HepG2 (cell line): ENCODE results near the gene ZBTB7C. TPM values are rescaled to one million over a fixed set of nuclear protein-coding genes. Genes with fewer than 3 reads are reported as not detected.

ENCODE experiments used
- ATAC-seq: fragments of 200-7000 bp; cut with Tn5 transposase; 3 replicates; pipeline ENCODE4 v1.9.1; 2020; ENCODE audit warnings: mild to moderate bottlenecking, moderate library complexity
- BruUV-seq: library from RNA; stranded (reverse); fragments of 400-500 nt; replicated peaks from 2 replicates; lab custom pipeline; 2021; lab: Mats Ljungman, UMichigan
- CTCF ChIA-PET: fragments of 300-600 bp; formaldehyde crosslinking; extraction: SDS; loops from one replicate; lab custom pipeline; 2021; ENCODE audit warnings: low total read pairs, inconsistent platforms, low intra/inter-chr PET ratio; lab: Yijun Ruan, JAX
- POLR2A ChIA-PET: fragments of 350-600 bp; sonication (Branson Sonifier 250); formaldehyde crosslinking; loops from one replicate; lab custom pipeline; 2020; ENCODE audit warnings: antibody characterized with exemption, inconsistent platforms; lab: Yijun Ruan, JAX
- DNase-seq: peaks from one replicate; pipeline ENCODE4 v3.0.0-alpha.2; 2015; ENCODE audit warnings: low spot score
- FAIRE-seq: peaks from 3 replicates; lab custom pipeline; 2011; peaks lifted over from hg19 to GRCh38; lab: Jason Lieb, UNC
- H2AFZ ChIP-seq: one replicate; pipeline ENCODE4 v1.6.1; 2011; ENCODE audit warnings: low read length, inconsistent platforms
- H3K27ac ChIP-seq: fragments of 300-600 bp; 3 replicates; pipeline ENCODE4 v1.8.0; 2011; ENCODE audit warnings: mixed run types, mild to moderate bottlenecking, mixed read lengths, low read length, inconsistent platforms; ENCODE audit not compliant: insufficient read depth; ENCODE audit errors: extremely low read length
- H3K27me3 ChIP-seq, 2 experiments: fragments of 200-600 bp in 1 of 2; 2 replicates in 1 of 2; 3 replicates in 1 of 2; pipeline versions ENCODE4 v1.6.0 to v1.8.0; 2011; ENCODE audit warnings: low read length in 2 of 2, mild to moderate bottlenecking in 2 of 2, moderate library complexity in 2 of 2, inconsistent platforms in 1 of 2; ENCODE audit not compliant: insufficient read depth in 2 of 2, control insufficient read depth in 1 of 2
- H3K36me3 ChIP-seq, 2 experiments: fragments of 200-600 bp in 1 of 2; replicated peaks in 1 of 2; 2 replicates in 1 of 2; 3 replicates in 1 of 2; pipeline versions ENCODE4 v1.5.1 to v1.8.0; 2011; ENCODE audit warnings: low read length in 2 of 2, inconsistent platforms in 1 of 2; ENCODE audit not compliant: insufficient read depth in 2 of 2, control insufficient read depth in 1 of 2
- H3K4me1 ChIP-seq: 2 replicates; pipeline ENCODE4 v1.5.1; 2012; ENCODE audit warnings: low read length, inconsistent platforms; ENCODE audit not compliant: insufficient read depth
- H3K4me2 ChIP-seq: 2 replicates; pipeline ENCODE4 v1.6.0; 2011; ENCODE audit warnings: low read depth, low read length, inconsistent platforms
- H3K4me3 ChIP-seq, 3 experiments: fragments of 200-600 bp in 1 of 3; sonication (generic), shearing (Covaris generic) in 1 of 3; replicated peaks in 1 of 3; 2 replicates each; pipeline ENCODE4 v1.5.1; 2011 to 2016; ENCODE audit warnings: low read length in 3 of 3, inconsistent platforms in 2 of 3, low read depth in 2 of 3, mild to moderate bottlenecking in 2 of 3, control low read depth in 1 of 3, mixed read lengths in 1 of 3; ENCODE audit not compliant: insufficient read depth in 1 of 3
- H3K79me2 ChIP-seq: one replicate; pipeline ENCODE4 v1.6.1; 2011; ENCODE audit warnings: low read length, inconsistent platforms; ENCODE audit not compliant: insufficient read depth
- H3K9ac ChIP-seq: 2 replicates; pipeline ENCODE4 v1.6.0; 2011; ENCODE audit warnings: mild to moderate bottlenecking, low read depth, low read length, inconsistent platforms; ENCODE audit not compliant: insufficient read depth
- H3K9me3 ChIP-seq: 2 replicates; pipeline ENCODE4 v1.5.1; 2012; ENCODE audit warnings: mild to moderate bottlenecking, low read length
- H4K20me1 ChIP-seq: 2 replicates; pipeline ENCODE4 v1.6.0; 2011; ENCODE audit warnings: inconsistent platforms, mild to moderate bottlenecking, low read length, moderate library complexity; ENCODE audit not compliant: insufficient read depth
- GFI1 ChIP-seq: sonication (generic); formaldehyde crosslinking; IDR thresholded peaks from 2 replicates; pipeline ENCODE4 v1.5.0; 2020; ENCODE audit warnings: missing genetic modification reagents, mild to moderate bottlenecking, borderline replicate concordance
- NCOA2 ChIP-seq: sonication (generic); formaldehyde crosslinking; IDR thresholded peaks from 2 replicates; pipeline ENCODE4 v1.8.0; 2022; ENCODE audit warnings: inconsistent platforms
- SMYD3 ChIP-seq: sonication (generic); formaldehyde crosslinking; IDR thresholded peaks from 2 replicates; pipeline ENCODE4 v1.8.1; 2023; ENCODE audit warnings: mild to moderate bottlenecking, missing genetic modification reagents
- SRSF1 ChIP-seq: fragments of 200-400 bp; formaldehyde crosslinking; optimal IDR thresholded peaks from 2 replicates; pipeline ENCODE3; 2017; ENCODE audit warnings: mild to moderate bottlenecking, low read depth, low read length, moderate library complexity
- YEATS4 ChIP-seq: sonication (generic); formaldehyde crosslinking; IDR thresholded peaks from 2 replicates; pipeline ENCODE4 v1.4.0; 2020; ENCODE audit warnings: missing genetic modification reagents, borderline replicate concordance
- ZFP62 ChIP-seq: sonication (generic); formaldehyde crosslinking; IDR thresholded peaks from 2 replicates; pipeline ENCODE4 v1.4.0; 2020; ENCODE audit warnings: missing genetic modification reagents
- ZNF343 ChIP-seq: sonication (generic); formaldehyde crosslinking; IDR thresholded peaks from 2 replicates; pipeline ENCODE4 v1.4.0; 2020; ENCODE audit warnings: mild to moderate bottlenecking, missing genetic modification reagents
- ZNF367 ChIP-seq: sonication (generic); formaldehyde crosslinking; IDR thresholded peaks from 2 replicates; pipeline ENCODE4 v1.4.0; 2020; ENCODE audit warnings: missing genetic modification reagents, borderline replicate concordance
- ZNF597 ChIP-seq: sonication (generic); formaldehyde crosslinking; IDR thresholded peaks from 2 replicates; pipeline ENCODE4 v1.5.0; 2020; ENCODE audit warnings: missing genetic modification reagents
- ZNF883 ChIP-seq: sonication (generic); formaldehyde crosslinking; IDR thresholded peaks from 2 replicates; pipeline ENCODE4 v1.5.1; 2020; ENCODE audit warnings: mild to moderate bottlenecking, missing genetic modification reagents; ENCODE audit errors: not compliant biosample characterization
- WGBS: methylation state at CpG from one replicate; pipeline ENCODE4 v1.1.6; 2017; ENCODE audit warnings: low lambda C conversion rate; 5-methylcytosine and 5-hydroxymethylcytosine counted together
- in situ Hi-C: cut with HindIII; loops from 2 replicates; pipeline ENCODE4 v1.10.0; 2017; ENCODE audit warnings: low pct_unique_long_range_greater_than_20kb; ENCODE audit not compliant: extremely low pct_ligation_motif_present
- intact Hi-C: fragments of 100-400 bp; cut with micrococcal nuclease; formaldehyde crosslinking; loops from one replicate; pipeline ENCODE4 v1.10.0; 2022; ENCODE audit not compliant: unreplicated experiment
- polyA plus RNA-seq, 8 experiments: library from polyadenylated mRNA; depleted of rRNA in 3 of 8; stranded (reverse) in 7 of 8; unstranded in 1 of 8; fragments of >200 nt; fragmentation: Illumina TruSeq in 4 of 8; extraction: Trizol in 4 of 8; gene quantifications; 2 replicates each; pipeline versions ENCODE4 v1.2.1 to v1.2.3, GENCODE V29; 2011 to 2016; ENCODE audit warnings: low read depth in 4 of 8, missing spikeins in 1 of 8, mixed read lengths in 1 of 8; ENCODE audit not compliant: insufficient read depth in 1 of 8
- total RNA-seq, 5 experiments: library from RNA; depleted of rRNA; stranded (reverse); fragments of >200 nt; fragmentation: Illumina TruSeq; extraction: Trizol; gene quantifications; 2 replicates each; pipeline ENCODE4 v1.2.3, GENCODE V29; 2016; ENCODE audit warnings: low read depth in 1 of 5

ZBTB7C gene
- total and polyA plus RNA-seq, 2 of the 13 experiments (the other 11 are each of a cell fraction or from before 2014, with no cell fraction given): 0.01 to 0.04 TPM

GRCh38 chr18:48167897-48168253, 241.3 kb downstream of the ZBTB7C start (continued):
- peak; percentile 63; the same call in 1 of the 2 replicates for TF ChIP-seq NCOA2 (CRISPR knock-in tag)

DNA sequence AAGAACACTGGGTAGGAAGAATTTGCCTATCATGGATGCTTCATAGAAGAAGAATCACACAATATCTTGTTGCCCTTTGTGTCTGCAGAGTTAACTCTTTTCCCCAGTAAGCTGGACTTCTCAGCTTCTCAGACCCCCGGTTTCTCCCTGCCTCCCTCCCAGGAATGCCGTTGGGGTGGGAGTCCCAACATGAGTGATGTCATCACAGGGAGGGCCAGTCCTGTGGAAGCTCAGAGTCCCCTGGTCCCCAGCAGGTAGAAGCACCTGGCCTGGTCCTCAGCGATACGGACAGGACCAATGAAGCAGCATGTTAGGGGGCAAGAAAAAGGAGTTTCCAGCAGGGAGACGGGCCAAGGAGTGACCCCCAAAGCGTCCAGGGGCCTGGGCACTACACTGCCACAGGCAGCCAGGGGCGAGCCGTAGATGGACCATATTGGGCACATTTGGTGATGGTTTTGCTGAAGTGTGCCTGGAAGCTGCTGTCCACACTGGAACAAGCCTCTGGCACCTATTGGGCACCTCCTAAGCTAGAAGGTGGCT, 242.8 kb downstream of the ZBTB7C start:
- no peaks in the 10 kb centered on the region for H3K36me3 ChIP-seq
- H3K9me3 ChIP-seq: no peaks in the 10 kb centered on the region
- 20% methylated on average over 4 of the region's 8 CpGs for WGBS
- H3K4me1 ChIP-seq: peaks cover 72% of the 10 kb centered on the region
- POLR2A ChIA-PET: interaction anchor here (1.2 kb wide), 1 partner anchor 13 kb away, joined by 4 read pairs; no protein-coding TSS in a partner anchor
- H3K9ac ChIP-seq: no peak overlapping the region
- ATAC-seq (no peak), FAIRE-seq (no peak), DNase-seq (no peak)
- H3K4me2 ChIP-seq: peak overlapping the region; percentile 65; the same call in 1 of the 2 replicates
- intact Hi-C loops: no loop called here
- no TSS peak for BruUV-seq
- H3K27me3 ChIP-seq: peaks cover 0 to 22% of the 10 kb centered on the region in 2 experiments; a peak in 2 of 5 replicates
- H4K20me1 ChIP-seq: no peaks in the 10 kb centered on the region
- H3K27ac ChIP-seq: peak overlapping the region; percentile 53
- H2AFZ ChIP-seq: no peak overlapping the region
- CTCF ChIA-PET: no interaction called here
- H3K4me3 ChIP-seq: peak overlapping the region in 1 of 3 experiments; percentile 4; a peak in 1 of 6 replicates
- no peaks in the 10 kb centered on the region for H3K79me2 ChIP-seq
- in situ Hi-C loops: no loop called here
- TF ChIP-seq ZNF367 (CRISPR knock-in tag): no peak
- no peak for TF ChIP-seq GFI1
- no peak for TF ChIP-seq ZFP62 (CRISPR knock-in tag)
- no peak for TF ChIP-seq ZNF343 (CRISPR knock-in tag)
- no peak for TF ChIP-seq SRSF1
- TF ChIP-seq ZNF597 (CRISPR knock-in tag): no peak
- no peak for TF ChIP-seq SMYD3
- no peak for TF ChIP-seq YEATS4 (CRISPR knock-in tag)
- no peak for TF ChIP-seq ZNF883
